Neural progenitor cell (in vitro differentiated cells): ENCODE measurements around the gene PLEKHG4B. TPM values are rescaled to one million over a fixed set of nuclear protein-coding genes. Genes with fewer than 3 reads are reported as not detected.

Experiments
- DNase-seq: peaks from one replicate; pipeline ENCODE4 v3.0.0-alpha.2; 2016; ENCODE audit warnings: low spot score
- H2AFZ ChIP-seq: fragments of 200-600 bp; sonication (generic); replicated peaks from 2 replicates; pipeline ENCODE4 v1.6.1; 2016; ENCODE audit warnings: antibody characterized with exemption
- H3F3A ChIP-seq: fragments of 200-600 bp; sonication (generic); 2 replicates; pipeline ENCODE4 v1.6.1; 2016; ENCODE audit warnings: antibody characterized with exemption, low read depth
- H3K27ac ChIP-seq: fragments of 200-600 bp; sonication (generic); 2 replicates; pipeline ENCODE4 v1.5.1; 2016; ENCODE audit warnings: mild to moderate bottlenecking
- H3K27me3 ChIP-seq: fragments of 200-600 bp; sonication (generic); 2 replicates; pipeline ENCODE4 v1.6.1; 2016; ENCODE audit warnings: mild to moderate bottlenecking, moderate library complexity
- H3K36me3 ChIP-seq: fragments of 200-600 bp; sonication (generic); 2 replicates; pipeline ENCODE4 v1.5.1; 2016
- H3K4me1 ChIP-seq: fragments of 200-600 bp; sonication (generic); 2 replicates; pipeline ENCODE4 v1.6.1; 2016; ENCODE audit warnings: mixed run types
- H3K4me2 ChIP-seq: fragments of 200-600 bp; sonication (generic); 2 replicates; pipeline ENCODE4 v1.6.1; 2016
- H3K4me3 ChIP-seq: fragments of 200-600 bp; sonication (generic); 2 replicates; pipeline ENCODE4 v1.5.1; 2016
- H3K79me2 ChIP-seq: fragments of 200-600 bp; sonication (generic); 2 replicates; pipeline ENCODE4 v1.6.1; 2016; ENCODE audit warnings: low read depth
- H3K9ac ChIP-seq: fragments of 200-600 bp; sonication (generic); 2 replicates; pipeline ENCODE4 v1.6.1; 2016
- H3K9me3 ChIP-seq: fragments of 200-600 bp; sonication (generic); 2 replicates; pipeline ENCODE4 v1.5.1; 2016; ENCODE audit warnings: low read depth
- H4K20me1 ChIP-seq: fragments of 200-600 bp; sonication (generic); 2 replicates; pipeline ENCODE4 v1.6.1; 2016; ENCODE audit warnings: low read depth
- H3K27ac Mint-ChIP-seq: 3 replicates; pipeline ENCODE4 v1.8.0; 2021; ENCODE audit warnings: mixed read lengths
- H3K27me3 Mint-ChIP-seq: 2 replicates; pipeline ENCODE4 v1.8.0; 2022; ENCODE audit warnings: low read depth, mild to moderate bottlenecking, inconsistent platforms, moderate library complexity, mixed read lengths; ENCODE audit not compliant: insufficient read depth
- H3K36me3 Mint-ChIP-seq: 3 replicates; pipeline ENCODE4 v1.8.0; 2021; ENCODE audit warnings: mixed read lengths
- H3K4me1 Mint-ChIP-seq: 3 replicates; pipeline ENCODE4 v1.8.0; 2021; ENCODE audit warnings: mixed read lengths
- H3K4me3 Mint-ChIP-seq: 3 replicates; pipeline ENCODE4 v1.8.0; 2021; ENCODE audit warnings: mild to moderate bottlenecking, moderate library complexity, mixed read lengths
- H3K9me3 Mint-ChIP-seq: 3 replicates; pipeline ENCODE4 v1.8.0; 2020; ENCODE audit warnings: mixed read lengths
- EZH2 ChIP-seq: fragments of 200-600 bp; sonication (generic); IDR thresholded peaks from 2 replicates; pipeline ENCODE4 v1.6.1; 2017; ENCODE audit warnings: antibody characterized with exemption, mild to moderate bottlenecking, moderate library complexity
- EZH2phosphoT487 ChIP-seq: fragments of 200-600 bp; sonication (generic); IDR thresholded peaks from 2 replicates; pipeline ENCODE4 v1.6.1; 2017; ENCODE audit warnings: antibody characterized with exemption
- total RNA-seq: library from RNA; depleted of rRNA; stranded (reverse); fragments of >200 nt; gene quantifications from 2 replicates; pipeline ENCODE4 v1.2.3, GENCODE V29; 2015; ENCODE audit warnings: low replicate concordance
- TF ChIP-seq, protein P1 (sequence below): fragments of 200-600 bp; sonication (generic); IDR thresholded peaks from 2 replicates; pipeline ENCODE4 v1.5.1; 2017; ENCODE audit warnings: antibody characterized with exemption, mild to moderate bottlenecking

PLEKHG4B gene
- total RNA-seq, 1 donor from 2014 or later = 28.8 TPM

DNA sequence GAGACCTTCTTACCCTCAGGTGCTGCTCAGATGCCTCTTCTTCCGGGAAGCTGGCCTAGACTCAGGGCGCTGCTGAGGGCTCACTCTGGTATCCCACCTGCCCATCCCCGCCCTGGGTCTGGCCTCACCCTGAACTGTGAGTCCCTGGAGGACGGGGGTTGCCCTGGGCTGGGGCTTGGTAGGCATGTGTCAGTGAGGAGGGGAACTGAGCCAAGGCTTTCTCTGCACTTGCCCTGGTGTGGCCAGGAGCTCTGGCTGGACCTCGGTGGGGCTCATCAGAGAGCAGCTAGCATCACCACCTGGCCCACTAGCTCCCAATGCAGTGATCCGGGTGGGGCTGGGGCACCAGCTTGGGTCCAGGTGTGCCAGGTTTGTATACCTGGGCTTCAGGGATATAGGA is 15.6 kb downstream of the PLEKHG4B start:
- peaks cover 98% of the 10 kb centered on the region for H3K79me2 ChIP-seq

DNA sequence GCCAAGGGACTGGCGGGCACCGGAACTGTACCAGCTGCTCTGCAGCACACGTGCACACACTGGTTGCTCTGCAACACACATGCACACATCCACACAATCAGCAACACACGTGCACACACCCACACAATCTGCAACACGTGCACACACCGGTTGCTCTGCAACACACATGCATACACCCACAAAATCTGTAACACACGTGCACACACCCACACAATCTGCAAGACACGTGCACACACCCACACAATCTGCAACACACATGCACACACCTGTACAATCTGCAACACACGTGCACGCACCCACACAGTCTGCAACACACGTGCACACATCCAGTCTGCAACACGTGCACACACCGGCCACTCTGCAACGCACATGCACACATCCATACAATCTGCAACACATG is 17.9 kb downstream of the PLEKHG4B start:
- no peak overlapping the region for H3K27ac ChIP-seq
- peaks cover 24% of the 10 kb centered on the region for H3K4me1 ChIP-seq
- H3K4me2 ChIP-seq = no peak overlapping the region
- H3K27me3 ChIP-seq = no peaks in the 10 kb centered on the region
- no peak overlapping the region for H2AFZ ChIP-seq
- H3K36me3 Mint-ChIP-seq = peaks cover 37% of the 10 kb centered on the region
- peaks cover 2% of the 10 kb centered on the region for H3K9me3 Mint-ChIP-seq
- no peaks in the 10 kb centered on the region for H3K9me3 ChIP-seq
- H3K27me3 Mint-ChIP-seq = peaks cover 3% of the 10 kb centered on the region
- peaks cover 69% of the 10 kb centered on the region for H4K20me1 ChIP-seq
- H3K4me1 Mint-ChIP-seq = peaks cover 24% of the 10 kb centered on the region
- no peak for DNase-seq
- no peak overlapping the region for H3K4me3 ChIP-seq
- H3K36me3 ChIP-seq = peaks cover 5% of the 10 kb centered on the region
- H3K27ac Mint-ChIP-seq = no peak overlapping the region
- H3F3A ChIP-seq = no peaks in the 10 kb centered on the region
- peaks cover 81% of the 10 kb centered on the region for H3K79me2 ChIP-seq
- peak overlapping the region; percentile 61 for H3K4me3 Mint-ChIP-seq
- H3K9ac ChIP-seq = no peak overlapping the region
- TF ChIP-seq EZH2phosphoT487 (no peak), EZH2 (no peak)
- TF ChIP-seq, protein P1, sequence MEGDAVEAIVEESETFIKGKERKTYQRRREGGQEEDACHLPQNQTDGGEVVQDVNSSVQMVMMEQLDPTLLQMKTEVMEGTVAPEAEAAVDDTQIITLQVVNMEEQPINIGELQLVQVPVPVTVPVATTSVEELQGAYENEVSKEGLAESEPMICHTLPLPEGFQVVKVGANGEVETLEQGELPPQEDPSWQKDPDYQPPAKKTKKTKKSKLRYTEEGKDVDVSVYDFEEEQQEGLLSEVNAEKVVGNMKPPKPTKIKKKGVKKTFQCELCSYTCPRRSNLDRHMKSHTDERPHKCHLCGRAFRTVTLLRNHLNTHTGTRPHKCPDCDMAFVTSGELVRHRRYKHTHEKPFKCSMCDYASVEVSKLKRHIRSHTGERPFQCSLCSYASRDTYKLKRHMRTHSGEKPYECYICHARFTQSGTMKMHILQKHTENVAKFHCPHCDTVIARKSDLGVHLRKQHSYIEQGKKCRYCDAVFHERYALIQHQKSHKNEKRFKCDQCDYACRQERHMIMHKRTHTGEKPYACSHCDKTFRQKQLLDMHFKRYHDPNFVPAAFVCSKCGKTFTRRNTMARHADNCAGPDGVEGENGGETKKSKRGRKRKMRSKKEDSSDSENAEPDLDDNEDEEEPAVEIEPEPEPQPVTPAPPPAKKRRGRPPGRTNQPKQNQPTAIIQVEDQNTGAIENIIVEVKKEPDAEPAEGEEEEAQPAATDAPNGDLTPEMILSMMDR = no peak

More for the DNA sequence above, 15.6 kb downstream of the PLEKHG4B start:
- peaks cover 30% of the 10 kb centered on the region for H3K4me1 Mint-ChIP-seq
- no peak overlapping the region for H3K27ac ChIP-seq
- no peak overlapping the region for H3K27ac Mint-ChIP-seq
- no peak overlapping the region for H3K4me3 Mint-ChIP-seq
- no peak overlapping the region for H3K9ac ChIP-seq
- no peaks in the 10 kb centered on the region for H3K9me3 Mint-ChIP-seq
- no peaks in the 10 kb centered on the region for H3K27me3 ChIP-seq
- TF ChIP-seq, protein P1 = no peak
- TF ChIP-seq EZH2phosphoT487 = no peak
- TF ChIP-seq EZH2 = no peak
- H3F3A ChIP-seq = peaks cover 4% of the 10 kb centered on the region
- peaks cover 30% of the 10 kb centered on the region for H3K4me1 ChIP-seq
- H3K4me3 ChIP-seq = no peak overlapping the region
- H3K36me3 Mint-ChIP-seq = peaks cover 30% of the 10 kb centered on the region
- no peak overlapping the region for H2AFZ ChIP-seq
- no peak for DNase-seq
- peaks cover 3% of the 10 kb centered on the region for H3K27me3 Mint-ChIP-seq
- peaks cover 70% of the 10 kb centered on the region for H4K20me1 ChIP-seq
- no peak overlapping the region for H3K4me2 ChIP-seq
- no peaks in the 10 kb centered on the region for H3K9me3 ChIP-seq
- no peaks in the 10 kb centered on the region for H3K36me3 ChIP-seq

DNA sequence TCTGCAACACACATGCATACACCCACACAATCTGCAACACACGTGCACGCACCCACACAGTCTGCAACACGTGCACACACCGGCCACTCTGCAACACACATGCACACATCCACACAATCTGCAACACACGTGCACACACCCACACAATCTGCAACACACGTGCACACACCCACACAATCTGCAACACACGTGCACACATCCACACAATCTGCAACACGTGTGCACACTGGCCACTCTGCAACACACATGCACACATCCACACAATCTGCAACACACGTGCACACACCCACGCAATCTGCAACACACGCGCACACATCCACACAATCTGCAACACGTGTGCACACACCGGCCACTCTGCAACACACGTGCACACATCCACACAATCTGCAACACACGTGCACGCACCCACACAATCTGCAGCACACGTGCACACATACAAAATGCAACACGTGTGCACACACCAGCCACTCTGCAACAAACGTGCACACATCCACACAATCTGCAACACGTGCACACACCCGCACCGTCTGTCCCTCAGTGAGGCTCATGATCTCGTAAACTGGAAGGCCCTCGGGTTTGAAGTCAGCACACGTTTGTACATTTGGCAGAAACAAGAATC is 18.4 kb downstream of the PLEKHG4B start:
- H3K36me3 ChIP-seq = peaks cover 11% of the 10 kb centered on the region
- no peak overlapping the region for H3K9ac ChIP-seq
- peak overlapping the region; percentile 43 for H3K27ac Mint-ChIP-seq
- no peaks in the 10 kb centered on the region for H3F3A ChIP-seq
- peak overlapping the region; percentile 61 for H3K4me3 Mint-ChIP-seq
- no peak overlapping the region for H2AFZ ChIP-seq
- no peak overlapping the region for H3K4me2 ChIP-seq
- peaks cover 3% of the 10 kb centered on the region for H3K9me3 Mint-ChIP-seq
- peaks cover 19% of the 10 kb centered on the region for H3K4me1 ChIP-seq
- no peaks in the 10 kb centered on the region for H3K27me3 ChIP-seq
- TF ChIP-seq EZH2phosphoT487 = no peak
- TF ChIP-seq EZH2 = no peak
- TF ChIP-seq, protein P1 = no peak
- H3K27ac ChIP-seq = no peak overlapping the region
- H3K36me3 Mint-ChIP-seq = peaks cover 40% of the 10 kb centered on the region
- no peak overlapping the region for H3K4me3 ChIP-seq
- H3K4me1 Mint-ChIP-seq = peaks cover 19% of the 10 kb centered on the region
- peaks cover 3% of the 10 kb centered on the region for H3K27me3 Mint-ChIP-seq
- no peak for DNase-seq
- peaks cover 63% of the 10 kb centered on the region for H4K20me1 ChIP-seq
- H3K79me2 ChIP-seq = peaks cover 79% of the 10 kb centered on the region
- H3K9me3 ChIP-seq = no peaks in the 10 kb centered on the region
